Peyer's patch (tissue), 4 donors: Measurements from ENCODE around the gene SLC2A10. TPM values are rescaled to one million over a fixed set of nuclear protein-coding genes. Genes with fewer than 3 reads are reported as not detected.
A peak's percentile ranks its signal among the peaks of the same experiment; 100 is the strongest.

Source experiments
- DNase-seq, 3 donors: peaks; one replicate each; pipeline ENCODE4 v3.0.0-alpha.2; 2017 to 2019
- H3K27ac ChIP-seq, 4 donors: fragments of 200-600 bp; sonication (generic); one replicate each; pipeline ENCODE4 v1.5.1; 2016 to 2019
- H3K27me3 ChIP-seq, 2 donors: fragments of 200-600 bp; sonication (generic); one replicate each; pipeline ENCODE4 v1.5.1; 2019
- H3K36me3 ChIP-seq, 3 donors: fragments of 200-600 bp; sonication (generic); one replicate each; pipeline ENCODE4 v1.5.1; 2016 to 2019
- H3K4me1 ChIP-seq, 4 donors: fragments of 200-600 bp; sonication (generic); one replicate each; pipeline ENCODE4 v1.5.1; 2016 to 2019
- H3K4me3 ChIP-seq, 4 donors: fragments of 200-600 bp; sonication (generic); 1 replicate in 3 of 4; 2 replicates in 1 of 4; pipeline ENCODE4 v1.5.1; 2016 to 2019; ENCODE audit warnings: mild to moderate bottlenecking in 1 of 4
- H3K9me3 ChIP-seq, 4 donors: fragments of 200-600 bp; sonication (generic); one replicate each; pipeline ENCODE4 v1.5.1; 2016 to 2019; ENCODE audit warnings: mild to moderate bottlenecking in 1 of 4
- CTCF ChIP-seq, 6 experiments: fragments of 450-650 bp in 4 of 6; fragments of 200-600 bp in 2 of 6; sonication (generic) in 1 of 6; IDR thresholded peaks; one replicate each; pipeline ENCODE4 v1.5.1; 2017 to 2019; ENCODE audit warnings: antibody characterized with exemption in 6 of 6, mild to moderate bottlenecking in 3 of 6, moderate library complexity in 1 of 6
- POLR2A ChIP-seq, 2 donors: fragments of 450-650 bp; IDR thresholded peaks; one replicate each; pipeline ENCODE4 v1.5.1; 2017; ENCODE audit warnings: antibody characterized with exemption in 2 of 2, mild to moderate bottlenecking in 2 of 2, moderate library complexity in 2 of 2
- total RNA-seq, 4 donors: library from RNA; depleted of rRNA; stranded (reverse); fragments of >200 nt; gene quantifications; one replicate each; pipeline ENCODE4 v1.1.0, GENCODE V29; 2016

SLC2A10 gene
- total RNA-seq, 4 donors from 2014 or later = 8.3 to 19.0 (median 15.4) TPM

- no peaks in the 10 kb centered on the region for H3K27me3 ChIP-seq
- no peak for DNase-seq
- H3K27ac ChIP-seq = no peak overlapping the region
- H3K9me3 ChIP-seq = no peaks in the 10 kb centered on the region
- H3K36me3 ChIP-seq = no peaks in the 10 kb centered on the region
- TF ChIP-seq POLR2A (IDR thresholded peaks at IDR 0.05) (no peak), CTCF (IDR thresholded peaks at IDR 0.05) (no peak)
- H3K4me1 ChIP-seq = no peaks in the 10 kb centered on the region
- no peak overlapping the region for H3K4me3 ChIP-seq
These were observed 46.3 kb downstream of the SLC2A10 start for GRCh38 chr20:46755483-46756413.

GRCh38 chr20:46756419-46756818 is 47.0 kb downstream of the SLC2A10 start:
- no peaks in the 10 kb centered on the region for H3K4me1 ChIP-seq

GRCh38 chr20:46757135-46757534 is 47.7 kb downstream of the SLC2A10 start:
- Histone ChIP-seq H3K27me3 (no peaks in the 10 kb centered on the region), H3K36me3 (no peaks in the 10 kb centered on the region), H3K27ac (no peak overlapping the region), H3K4me1 (no peaks in the 10 kb centered on the region), H3K4me3 (no peak overlapping the region), H3K9me3 (no peaks in the 10 kb centered on the region)
- TF ChIP-seq POLR2A (IDR thresholded peaks at IDR 0.05) = no peak
- DNase-seq = no peak

More at GRCh38 chr20:46756419-46756818, 47.0 kb downstream of the SLC2A10 start:
- DNase-seq = no peak
- H3K27ac ChIP-seq = no peak overlapping the region
- H3K4me3 ChIP-seq = no peak overlapping the region
- TF ChIP-seq CTCF (IDR thresholded peaks at IDR 0.05) (no peak), POLR2A (IDR thresholded peaks at IDR 0.05) (no peak)
- no peaks in the 10 kb centered on the region for H3K27me3 ChIP-seq
- no peaks in the 10 kb centered on the region for H3K36me3 ChIP-seq
- no peaks in the 10 kb centered on the region for H3K9me3 ChIP-seq

- DNase-seq = peak in 2 of 3 donors; percentile 59 to 77
- TF ChIP-seq CTCF (IDR thresholded peaks at IDR 0.05) (peak in 5 of 6 experiments; percentile 35 to 79 (median 77)), POLR2A (IDR thresholded peaks at IDR 0.05) (no peak)
- Histone ChIP-seq H3K27me3 (no peaks in the 10 kb centered on the region), H3K9me3 (no peaks in the 10 kb centered on the region), H3K4me3 (no peak overlapping the region), H3K4me1 (no peaks in the 10 kb centered on the region), H3K27ac (no peak overlapping the region), H3K36me3 (no peaks in the 10 kb centered on the region)
These were observed 48.6 kb downstream of the SLC2A10 start for GRCh38 chr20:46757754-46758678.

DNA sequence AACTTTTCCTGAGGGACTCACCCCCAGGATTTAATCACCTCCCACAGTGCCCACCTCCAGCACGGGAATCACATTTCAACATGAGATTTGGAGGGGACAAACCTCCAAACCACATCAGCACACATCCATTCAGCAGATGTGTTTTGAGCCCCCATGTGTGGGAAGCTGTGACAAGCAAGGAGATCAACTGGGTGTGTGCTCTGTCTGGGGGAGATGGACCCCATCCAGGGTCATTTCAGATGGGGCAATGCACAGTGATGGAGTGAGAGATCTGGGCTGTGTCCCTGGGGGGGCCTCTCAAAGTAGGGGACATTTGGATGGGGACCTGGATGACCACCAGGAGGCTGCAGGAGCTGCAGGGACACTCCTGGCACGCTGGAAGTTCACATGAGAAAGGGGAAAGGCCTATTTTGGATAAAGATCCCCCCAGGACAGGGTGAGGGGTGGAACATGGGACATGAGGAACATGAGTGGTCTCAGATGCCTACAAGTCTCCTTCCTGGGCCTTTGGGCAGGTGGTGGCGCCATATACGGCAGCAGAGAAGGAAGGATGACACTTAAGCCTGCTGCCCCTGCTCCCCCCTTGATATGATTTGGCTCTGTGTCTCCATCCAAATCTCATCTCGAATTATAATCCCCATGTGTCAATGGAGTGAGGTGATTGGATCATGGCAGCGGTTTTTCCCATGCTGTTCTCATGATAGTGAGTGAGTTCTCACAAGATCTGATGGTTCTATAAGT is 49.6 kb downstream of the SLC2A10 start:
- H3K27ac ChIP-seq = no peak overlapping the region
- no peaks in the 10 kb centered on the region for H3K9me3 ChIP-seq
- TF ChIP-seq POLR2A (IDR thresholded peaks at IDR 0.05) (no peak), CTCF (IDR thresholded peaks at IDR 0.05) (no peak)
- H3K36me3 ChIP-seq = no peaks in the 10 kb centered on the region
- H3K4me1 ChIP-seq = no peaks in the 10 kb centered on the region
- no peak overlapping the region for H3K4me3 ChIP-seq
- H3K27me3 ChIP-seq = no peaks in the 10 kb centered on the region
- DNase-seq = no peak
